Stimulated activated CD8-positive, alpha-beta memory T cell treated with anti-CD3 and anti-CD28 coated beads, Interleukin-15, amount 100 ng/mL, for 24 hours (primary cell): ENCODE measurements around the gene TLE4.

Source experiments
- DNase-seq: peaks from one replicate; pipeline ENCODE4 v3.0.0-alpha.2; 2020; ENCODE audit warnings: low read depth

Gene TLE4

GRCh38 chr9:79665369-79665768, 93.6 kb downstream of the TLE4 start:
- no peak for DNase-seq

DNA sequence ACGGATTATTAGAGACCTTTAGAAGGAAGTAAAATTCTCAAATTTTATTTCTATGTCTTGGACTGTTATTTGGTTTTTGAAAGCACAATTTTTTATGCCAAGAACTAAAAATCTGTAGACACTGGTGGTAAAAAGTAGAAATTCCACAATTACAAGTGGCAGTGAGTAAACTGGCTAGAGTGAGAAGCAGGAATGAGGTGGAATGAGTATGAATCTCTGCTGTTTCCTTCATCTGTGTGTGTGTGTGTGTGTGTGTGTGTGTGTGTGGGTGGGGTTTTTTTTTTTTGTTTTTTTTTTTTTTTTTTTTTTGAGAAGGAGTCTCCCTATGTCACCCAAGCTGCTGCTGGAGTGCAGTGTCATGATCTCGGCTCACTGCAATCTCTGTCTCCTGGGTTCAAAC, 94.2 kb downstream of the TLE4 start:
- DNase-seq: no peak

GRCh38 chr9:79667120-79667519, 95.4 kb downstream of the TLE4 start:
- DNase-seq: no peak

DNA sequence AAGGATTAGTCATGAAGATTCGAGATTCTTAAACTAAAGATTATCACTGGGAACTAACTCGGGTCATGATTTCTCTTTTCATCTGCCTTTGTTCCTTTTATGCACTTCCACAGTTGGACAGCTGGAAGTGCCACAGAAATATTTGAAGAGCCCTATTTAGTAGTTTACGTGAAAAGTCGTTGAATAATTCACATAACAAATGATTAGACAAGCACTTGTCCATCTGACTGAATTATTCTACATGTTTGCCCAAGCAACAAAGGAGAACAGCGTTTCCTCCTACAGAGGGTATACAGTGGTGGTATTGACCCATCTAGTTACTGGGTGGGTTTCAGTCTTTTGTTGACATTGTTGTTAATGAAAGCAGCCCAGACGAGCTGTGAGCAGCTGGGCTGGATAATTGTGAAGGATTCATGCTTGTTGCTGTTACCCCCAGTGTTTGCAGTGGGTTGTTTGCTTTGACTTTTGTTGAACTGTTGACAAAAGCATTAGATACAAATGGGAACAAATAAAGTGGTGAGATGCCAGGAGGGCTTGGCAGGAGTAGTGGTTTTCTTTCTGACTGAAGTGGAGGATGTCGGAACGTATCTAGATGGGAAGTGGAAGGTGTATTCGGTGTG, 96.2 kb downstream of the TLE4 start:
- no peak for DNase-seq

GRCh38 chr9:79668956-79669355, 97.2 kb downstream of the TLE4 start:
- DNase-seq: no peak

DNA sequence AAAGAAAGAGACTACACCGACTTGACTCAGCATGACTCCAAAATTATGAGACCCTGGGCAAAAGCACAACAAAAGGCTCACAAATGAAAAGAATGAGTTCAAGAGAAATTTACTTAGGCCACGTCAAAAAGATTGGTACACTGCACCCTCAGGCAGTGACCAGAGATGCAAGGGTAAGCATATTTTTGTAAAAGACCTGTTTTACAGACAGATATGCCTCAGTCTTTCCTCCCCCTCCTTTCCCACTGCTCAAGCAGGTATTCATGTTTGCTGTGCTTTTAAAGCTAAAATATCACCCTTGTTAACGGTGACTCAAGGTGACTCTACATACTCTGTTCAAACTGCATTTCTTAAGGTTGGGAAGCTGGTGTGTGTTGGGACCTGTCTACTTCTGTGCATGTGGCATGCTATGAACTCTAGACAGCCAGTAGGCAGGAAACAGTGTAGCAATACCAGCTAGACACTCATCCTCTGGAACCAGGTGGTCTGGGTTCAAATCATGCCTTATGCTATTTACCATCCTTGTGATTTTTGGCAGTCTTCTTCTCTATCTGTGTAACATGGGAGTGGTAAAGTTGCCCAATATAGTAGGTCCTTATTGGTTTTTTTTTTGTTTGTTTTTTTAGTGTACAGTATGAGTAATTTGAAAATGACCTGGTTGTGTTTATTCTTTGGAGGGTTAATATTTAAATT, 98.7 kb downstream of the TLE4 start:
- DNase-seq: no peak

DNA sequence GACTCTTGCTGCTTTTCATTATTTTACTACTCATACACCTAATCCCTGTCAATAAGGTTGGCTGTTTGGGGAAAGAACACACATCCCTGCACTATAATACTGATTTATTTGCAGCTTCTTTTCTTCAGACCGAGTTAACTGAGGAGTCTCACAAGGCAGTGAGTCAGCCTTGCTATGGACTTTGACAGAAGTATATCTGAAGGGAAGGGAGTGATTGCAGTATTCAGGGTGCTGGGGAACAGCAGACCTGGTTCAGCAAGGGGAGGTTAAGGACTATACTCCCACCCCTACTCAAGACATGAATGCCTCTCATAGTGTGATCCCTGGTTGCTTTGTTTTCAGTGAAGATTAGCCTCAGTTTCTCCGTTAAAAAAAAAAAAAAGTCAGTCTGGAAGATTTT, 99.8 kb downstream of the TLE4 start:
- no peak for DNase-seq

DNA sequence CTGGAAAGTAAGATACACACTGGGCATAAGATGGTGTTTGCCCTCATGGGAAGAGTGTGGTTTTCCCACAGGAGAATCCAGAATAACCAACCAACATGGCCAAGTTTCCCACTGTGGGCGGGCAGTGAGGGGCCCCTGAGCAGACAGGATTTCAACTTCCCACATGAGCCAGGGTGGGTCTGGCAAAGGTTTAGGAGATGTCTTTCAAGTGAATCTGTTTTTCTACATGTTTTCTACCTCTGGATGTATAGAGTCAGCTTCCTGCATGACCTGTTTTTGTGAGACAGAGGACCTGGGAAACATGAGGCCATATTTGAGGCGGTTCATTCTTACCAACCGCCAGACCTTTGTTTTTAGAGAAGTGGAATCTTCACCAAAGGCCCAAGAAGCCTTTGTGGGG, 100.5 kb downstream of the TLE4 start:
- no peak for DNase-seq

DNA sequence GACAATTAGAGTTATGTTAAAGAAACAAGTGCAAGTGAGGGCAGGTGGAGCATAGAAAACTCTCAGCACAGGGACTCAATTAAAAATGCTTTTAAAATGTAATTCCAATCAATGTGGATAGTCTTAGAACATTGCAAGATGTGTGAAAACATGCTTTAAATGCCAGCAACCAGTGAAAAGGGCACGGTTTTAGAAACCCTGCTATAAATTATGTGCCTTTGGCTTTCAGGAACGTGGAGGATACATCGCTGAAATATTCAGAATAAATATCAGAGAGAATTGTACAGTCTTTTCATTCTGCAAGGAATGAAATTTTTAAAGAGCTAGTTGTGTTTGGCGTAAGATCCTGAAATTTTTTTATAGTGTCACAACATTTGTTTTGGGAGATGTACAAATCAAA, 101.1 kb downstream of the TLE4 start:
- DNase-seq: no peak

- no peak for DNase-seq
Observed at GRCh38 chr9:79673614-79674013, 101.8 kb downstream of the TLE4 start.

DNA sequence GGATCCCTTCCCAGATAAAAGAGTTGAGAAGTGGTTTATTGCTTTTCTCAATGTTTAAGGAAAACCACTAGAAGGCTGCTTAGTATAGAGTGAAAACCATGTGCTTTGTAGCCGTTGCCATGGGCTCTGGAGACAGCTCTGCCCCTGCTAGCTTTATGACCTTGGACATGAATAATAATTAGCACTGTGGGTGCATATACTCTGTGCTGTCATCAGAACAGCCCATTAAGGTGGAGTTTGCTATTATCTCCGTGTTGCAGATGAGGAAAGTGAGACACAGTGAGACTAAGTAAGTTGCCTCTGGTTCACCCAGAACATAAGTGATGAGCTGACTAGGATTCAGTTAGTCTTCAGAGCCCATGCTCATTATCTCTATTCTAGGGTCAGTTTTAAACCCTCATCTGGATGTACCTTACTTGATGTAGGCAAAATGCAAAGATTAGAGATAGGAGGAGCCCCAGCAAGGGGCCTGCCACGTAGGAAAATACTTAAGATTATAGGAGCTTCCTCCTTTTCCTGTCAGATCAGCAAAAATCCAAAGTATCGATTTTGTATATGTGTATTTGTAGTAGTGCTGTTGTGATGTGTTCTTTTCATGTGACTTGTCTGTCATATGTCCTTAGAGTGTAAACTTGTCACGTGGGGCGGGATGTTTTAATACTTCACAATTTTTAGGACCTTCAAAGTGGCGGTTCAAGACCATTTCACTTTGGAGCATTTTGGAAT, 102.5 kb downstream of the TLE4 start:
- no peak for DNase-seq

DNA sequence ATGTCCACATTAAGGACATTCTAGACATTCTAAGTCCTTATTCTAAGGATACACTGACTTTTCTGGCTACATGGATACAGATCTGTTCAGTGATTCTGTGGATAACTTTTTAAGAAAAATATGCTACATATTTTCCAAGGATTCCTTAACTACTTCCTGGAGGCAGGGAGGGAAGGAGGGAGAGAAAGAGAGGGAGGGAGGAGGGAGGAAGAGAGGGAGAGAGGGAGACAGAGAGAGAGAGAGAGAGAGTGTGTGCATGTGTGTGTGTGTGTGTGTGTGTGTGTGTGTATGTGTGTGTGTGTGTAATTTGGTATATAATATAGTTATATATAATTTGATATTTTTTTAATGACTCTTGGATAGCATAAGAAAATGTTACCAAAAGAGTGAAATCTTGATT, 109.8 kb downstream of the TLE4 start:
- no peak for DNase-seq

DNA sequence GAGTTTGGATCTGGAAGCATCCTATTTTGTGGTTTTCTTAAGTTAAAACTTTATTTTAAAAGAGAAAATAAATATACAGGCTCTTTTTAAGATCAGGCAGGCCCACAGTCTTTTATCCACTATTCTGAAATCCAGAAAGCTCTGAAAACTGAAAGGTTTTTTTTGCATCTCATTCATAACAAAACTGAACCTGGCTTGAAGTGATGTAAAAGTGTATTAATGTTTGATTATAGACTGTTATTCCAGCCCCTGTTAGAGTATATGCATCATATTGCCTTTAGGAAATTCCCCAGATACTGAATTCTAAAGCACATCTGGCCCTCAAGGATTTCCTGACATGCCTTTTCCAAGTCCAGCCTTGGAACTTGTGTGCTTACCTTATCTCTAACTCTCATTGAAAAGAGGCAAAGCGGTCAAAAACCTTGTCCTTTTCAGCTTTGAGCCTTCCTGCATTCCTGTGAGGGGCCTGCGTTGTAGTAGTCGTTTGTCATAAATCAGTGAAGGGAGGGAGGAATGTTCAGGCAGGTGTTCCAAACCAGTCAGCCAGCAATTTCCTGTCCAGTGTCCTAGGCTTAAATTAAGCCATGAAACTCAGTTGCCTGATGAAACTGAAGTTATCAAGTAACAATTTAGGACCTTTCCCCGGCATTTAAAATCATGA, 110.4 kb downstream of the TLE4 start:
- no peak for DNase-seq

- DNase-seq: no peak
Observed at GRCh38 chr9:79684059-79684458, 112.3 kb downstream of the TLE4 start.

GRCh38 chr9:79684711-79685575, 113.2 kb downstream of the TLE4 start:
- DNase-seq: no peak

DNA sequence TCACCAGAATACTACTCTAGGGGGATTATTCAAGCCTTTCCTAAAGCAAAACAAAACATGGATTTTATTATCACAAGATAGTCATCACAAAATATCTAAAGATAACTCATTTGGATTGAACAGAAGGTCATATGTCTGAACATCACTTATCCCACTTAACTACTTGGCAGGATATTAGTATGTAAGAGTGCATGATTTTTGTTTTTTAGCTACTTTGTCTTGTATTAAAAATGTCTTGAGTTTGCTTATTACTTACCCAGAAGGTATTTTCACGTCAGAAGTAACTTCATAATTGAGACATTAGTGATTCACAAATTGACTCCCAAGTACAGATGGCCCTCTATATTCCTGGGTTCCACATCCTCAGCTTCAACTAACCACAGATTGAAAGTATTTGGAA, 113.8 kb downstream of the TLE4 start:
- no peak for DNase-seq

- DNase-seq: no peak
Observed at GRCh38 chr9:79686381-79687130, 114.8 kb downstream of the TLE4 start.

GRCh38 chr9:79687131-79687447, 115.3 kb downstream of the TLE4 start:
- no peak for DNase-seq

GRCh38 chr9:79688363-79688762, 116.6 kb downstream of the TLE4 start:
- DNase-seq: no peak

DNA sequence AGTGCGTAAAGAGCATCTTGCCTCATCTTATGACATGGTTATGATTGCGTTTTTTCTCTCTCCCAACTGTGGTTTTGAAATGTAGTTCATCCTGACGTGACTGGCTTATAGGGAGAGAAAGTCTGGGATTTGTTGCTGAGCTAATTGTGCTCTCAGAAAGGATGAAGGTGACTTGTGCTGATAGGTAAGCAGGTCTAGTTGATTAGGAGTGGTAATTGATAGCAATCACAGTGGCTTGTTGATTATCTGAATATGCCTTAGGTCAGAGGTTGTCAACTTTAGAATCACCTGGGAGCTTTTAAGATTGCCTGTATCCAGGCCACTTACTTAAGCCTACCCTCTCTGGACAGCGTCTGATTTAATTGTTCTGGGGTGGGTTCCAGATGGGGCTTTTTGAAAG, 117.8 kb downstream of the TLE4 start:
- no peak for DNase-seq

DNA sequence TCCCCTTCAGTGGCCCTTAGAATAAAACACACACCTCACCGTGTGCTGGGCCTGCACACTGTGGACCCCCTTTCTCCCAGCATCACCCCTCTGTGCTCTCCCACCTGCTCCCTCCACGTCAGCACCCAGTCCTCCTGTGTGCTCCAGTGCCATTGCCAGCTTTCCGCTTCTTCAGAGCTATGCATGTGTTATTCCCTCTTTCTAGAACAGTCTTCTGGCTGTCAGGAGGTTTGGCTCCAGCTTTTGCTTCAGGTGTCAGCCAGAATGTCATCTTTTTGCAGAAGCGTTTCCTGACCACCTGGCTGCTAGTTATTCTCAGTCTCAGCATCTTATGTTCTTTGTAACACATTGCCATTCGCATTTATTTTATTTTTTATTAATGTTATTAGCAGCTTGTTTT, 119.7 kb downstream of the TLE4 start:
- no peak for DNase-seq
